GM12864 (cell line): ENCODE results near the gene TMEM119.

Experiments
- DNase-seq: peaks from one replicate; pipeline ENCODE4 v3.0.0-alpha.2; 2011; ENCODE audit warnings: low read depth
- H3K4me3 ChIP-seq: 2 replicates; pipeline ENCODE4 v1.5.1; 2011; ENCODE audit warnings: mild to moderate bottlenecking, low read depth, low read length, control low read depth
- CTCF ChIP-seq: IDR thresholded peaks from 2 replicates; pipeline ENCODE4 v1.5.1; 2011; ENCODE audit warnings: low read depth, mild to moderate bottlenecking, moderate library complexity, low read length, control low read depth, inconsistent platforms; ENCODE audit errors: missing control alignments

Gene TMEM119

GRCh38 chr12:108598553-108599250 is 818 bp upstream of the TMEM119 start:
- DNase-seq: no peak
- H3K4me3 ChIP-seq: no peak overlapping the region
- TF ChIP-seq CTCF: no peak

GRCh38 chr12:108596854-108597558 is 878 bp downstream of the TMEM119 start:
- TF ChIP-seq CTCF: no peak
- no peak for DNase-seq
- H3K4me3 ChIP-seq: no peak overlapping the region

GRCh38 chr12:108595711-108596647 is 1.9 kb downstream of the TMEM119 start:
- no peak overlapping the region for H3K4me3 ChIP-seq
- no peak for TF ChIP-seq CTCF
- no peak for DNase-seq

GRCh38 chr12:108594960-108595710 is 2.7 kb downstream of the TMEM119 start:
- no peak for TF ChIP-seq CTCF
- H3K4me3 ChIP-seq: no peak overlapping the region

GRCh38 chr12:108594323-108594903 is 3.5 kb downstream of the TMEM119 start:
- no peak for DNase-seq
- TF ChIP-seq CTCF: no peak
- H3K4me3 ChIP-seq: no peak overlapping the region

More at GRCh38 chr12:108594960-108595710, 2.7 kb downstream of the TMEM119 start:
- no peak for DNase-seq
